IMR-90 (cell line): ENCODE results near the gene OR2T1. TPM values are rescaled to one million over a fixed set of nuclear protein-coding genes. Genes with fewer than 3 reads are reported as not detected.

Experiments used
- ATAC-seq: fragments of 200-7000 bp; cut with Tn5 transposase; 2 replicates; pipeline ENCODE4 v1.9.1; 2020; ENCODE audit warnings: low read depth, mild to moderate bottlenecking, moderate library complexity
- BruUV-seq: library from RNA; stranded (reverse); fragments of 400-500 nt; replicated peaks from 2 replicates; lab custom pipeline; 2021; lab: Mats Ljungman, UMichigan
- CTCF ChIA-PET: fragments of 300-600 bp; formaldehyde crosslinking; extraction: SDS; loops from one replicate; lab custom pipeline; 2021; ENCODE audit warnings: antibody characterized with exemption; lab: Yijun Ruan, JAX
- POLR2A ChIA-PET: fragments of 300-600 bp; sonication (Branson Sonifier 250); formaldehyde crosslinking; loops from one replicate; lab custom pipeline; 2022; ENCODE audit warnings: antibody characterized with exemption; ENCODE audit not compliant: unreplicated experiment; lab: Charles Lee
- DNase-seq: peaks from one replicate; pipeline ENCODE4 v3.0.0; 2013
- H2AFZ ChIP-seq: replicated peaks from 2 replicates; pipeline ENCODE3; 2013; ENCODE audit warnings: low read length, mild to moderate bottlenecking; ENCODE audit not compliant: poor library complexity
- H2AK5ac ChIP-seq: 2 replicates; pipeline ENCODE4 v1.6.1; 2013; ENCODE audit warnings: low read depth, low read length, inconsistent platforms
- H2AK9ac ChIP-seq: replicated peaks from 2 replicates; pipeline ENCODE3; 2013; ENCODE audit warnings: mild to moderate bottlenecking, low read depth, low read length, moderate library complexity; ENCODE audit not compliant: poor library complexity
- H2BK120ac ChIP-seq: 2 replicates; pipeline ENCODE4 v1.6.1; 2013; ENCODE audit warnings: low read depth, low read length, inconsistent platforms
- H2BK15ac ChIP-seq: 3 replicates; pipeline ENCODE4 v1.6.1; 2013; ENCODE audit warnings: low read depth, low read length, inconsistent platforms
- H2BK20ac ChIP-seq: 2 replicates; pipeline ENCODE4 v1.6.1; 2013; ENCODE audit warnings: low read depth, mild to moderate bottlenecking, inconsistent platforms, low read length, moderate library complexity
- H2BK5ac ChIP-seq: 2 replicates; pipeline ENCODE4 v1.6.1; 2013; ENCODE audit warnings: mild to moderate bottlenecking, low read depth, low read length, inconsistent platforms; ENCODE audit not compliant: poor library complexity, severe bottlenecking
- H3K14ac ChIP-seq: replicated peaks from 2 replicates; pipeline ENCODE4 v1.6.1; 2013; ENCODE audit warnings: low read depth, low read length, inconsistent platforms
- H3K18ac ChIP-seq: 2 replicates; pipeline ENCODE4 v1.6.1; 2013; ENCODE audit warnings: low read depth, low read length, control low read depth
- H3K23ac ChIP-seq: 2 replicates; pipeline ENCODE4 v1.6.1; 2013; ENCODE audit warnings: low read depth, low read length, inconsistent platforms
- H3K27ac ChIP-seq: 2 replicates; pipeline ENCODE4 v1.5.1; 2013; ENCODE audit warnings: mild to moderate bottlenecking, control low read depth, low read length; ENCODE audit not compliant: insufficient read depth
- H3K27me3 ChIP-seq: 2 replicates; pipeline ENCODE4 v1.6.1; 2013; ENCODE audit warnings: low read length; ENCODE audit not compliant: control insufficient read depth, insufficient read depth
- H3K36me3 ChIP-seq: 2 replicates; pipeline ENCODE4 v1.6.1; 2013; ENCODE audit warnings: low read length, mixed read lengths; ENCODE audit not compliant: control insufficient read depth, insufficient read depth
- H3K4ac ChIP-seq: 2 replicates; pipeline ENCODE4 v1.6.1; 2013; ENCODE audit warnings: low read depth, low read length, inconsistent platforms
- H3K4me1 ChIP-seq: 2 replicates; pipeline ENCODE4 v1.6.1; 2013; ENCODE audit warnings: low read length, mixed read lengths; ENCODE audit not compliant: control insufficient read depth, insufficient read depth
- H3K4me2 ChIP-seq: 2 replicates; pipeline ENCODE4 v1.6.1; 2013; ENCODE audit warnings: low read depth, mild to moderate bottlenecking, control low read depth, low read length, moderate library complexity
- H3K4me3 ChIP-seq: 2 replicates; pipeline ENCODE4 v1.5.1; 2013; ENCODE audit warnings: low read depth, mild to moderate bottlenecking, control low read depth, low read length, moderate library complexity; ENCODE audit not compliant: insufficient read depth
- H3K56ac ChIP-seq: 2 replicates; pipeline ENCODE4 v1.6.1; 2013; ENCODE audit warnings: low read length, inconsistent platforms; ENCODE audit not compliant: insufficient read depth; ENCODE audit errors: extremely low read depth
- H3K79me1 ChIP-seq, 2 experiments: 2 replicates each; pipeline ENCODE4 v1.6.1; 2013; ENCODE audit warnings: low read length in 2 of 2, inconsistent platforms in 1 of 2, low read depth in 1 of 2
- H3K9ac ChIP-seq: 2 replicates; pipeline ENCODE4 v1.6.1; 2013; ENCODE audit warnings: low read depth, low read length, control low read depth
- H3K9me1 ChIP-seq: 2 replicates; pipeline ENCODE4 v1.6.1; 2013; ENCODE audit warnings: low read length, inconsistent platforms; ENCODE audit not compliant: insufficient read depth
- H3K9me3 ChIP-seq: 2 replicates; pipeline ENCODE4 v1.6.1; 2013; ENCODE audit warnings: low read length; ENCODE audit not compliant: control insufficient read depth, insufficient read depth
- H4K20me1 ChIP-seq: 2 replicates; pipeline ENCODE4 v1.6.1; 2013; ENCODE audit warnings: low read length, inconsistent platforms; ENCODE audit not compliant: insufficient read depth
- H4K5ac ChIP-seq: 2 replicates; pipeline ENCODE4 v1.6.1; 2013; ENCODE audit warnings: mild to moderate bottlenecking, low read depth, low read length, control low read depth
- H4K8ac ChIP-seq, 2 experiments: 2 replicates each; pipeline ENCODE4 v1.6.1; 2013; ENCODE audit warnings: low read depth in 2 of 2, low read length in 2 of 2, control low read depth in 1 of 2, inconsistent platforms in 1 of 2
- H4K91ac ChIP-seq: 2 replicates; pipeline ENCODE4 v1.6.1; 2013; ENCODE audit warnings: low read depth, low read length, inconsistent platforms; ENCODE audit not compliant: insufficient read depth
- CEBPB ChIP-seq: IDR thresholded peaks from 2 replicates; pipeline ENCODE4 v1.6.1; 2012; ENCODE audit warnings: low read depth, low read length, improper control_type of control experiment
- MAFK ChIP-seq: IDR thresholded peaks from 2 replicates; pipeline ENCODE4 v1.6.1; 2012; ENCODE audit warnings: low read depth, low read length, improper control_type of control experiment
- MXI1 ChIP-seq: IDR thresholded peaks from 2 replicates; pipeline ENCODE4 v1.6.1; 2012; ENCODE audit warnings: low read depth, mild to moderate bottlenecking, low read length, moderate library complexity, borderline replicate concordance
- NFE2L2 ChIP-seq: fragments of 150-350 bp; IDR thresholded peaks from 2 replicates; pipeline ENCODE4 v1.6.1; 2016; ENCODE audit warnings: low read depth, mild to moderate bottlenecking, low read length
- RAD21 ChIP-seq: IDR thresholded peaks from 2 replicates; pipeline ENCODE4 v1.6.1; 2012; ENCODE audit warnings: low read length, improper control_type of control experiment
- SMC3 ChIP-seq: fragments of 150-350 bp; IDR thresholded peaks from 2 replicates; pipeline ENCODE4 v1.6.1; 2016; ENCODE audit warnings: low read depth, mild to moderate bottlenecking, antibody characterized with exemption, low read length, moderate library complexity
- WGBS, 2 experiments: methylation state at CpG; one replicate each; pipeline versions ENCODE4 v1.1.5 to v1.1.7; 2013; ENCODE audit warnings: missing lambda C conversion rate in 2 of 2; ENCODE audit not compliant: insufficient read length in 1 of 2; ENCODE audit errors: extremely low coverage in 2 of 2; 5-methylcytosine and 5-hydroxymethylcytosine counted together
- dilution Hi-C: fragments of 300-500 bp; cut with HindIII; formaldehyde crosslinking; loops from one replicate; pipeline ENCODE4 v1.14.3; 2018; ENCODE audit warnings: low sequenced_read_pairs; ENCODE audit not compliant: unreplicated experiment
- in situ Hi-C: fragments of 300-500 bp; cut with MboI; formaldehyde crosslinking; loops from 3 replicates; pipeline ENCODE4 v1.14.3; 2019; ENCODE audit warnings: low sequenced_read_pairs, inconsistent platforms, mixed read lengths
- intact Hi-C: fragments of 100-400 bp; cut with micrococcal nuclease; formaldehyde crosslinking; loops from 2 replicates; pipeline ENCODE4 v1.10.0; 2022
- polyA plus RNA-seq, 3 experiments: library from polyadenylated mRNA; depleted of rRNA; stranded (reverse); fragments of >200 nt; gene quantifications; 2 replicates each; pipeline ENCODE4 v1.2.3, GENCODE V29; 2012; ENCODE audit warnings: low replicate concordance in 1 of 3
- total RNA-seq: library from RNA; depleted of rRNA; stranded (reverse); fragments of >200 nt; gene quantifications from 2 replicates; pipeline ENCODE4 v1.2.3, GENCODE V29; 2012
- TF ChIP-seq, protein P1 (sequence below): conservative IDR thresholded peaks from 2 replicates; pipeline ENCODE4 v1.5.1; 2012; ENCODE audit warnings: mild to moderate bottlenecking, low read depth, low read length, improper control_type of control experiment
- TF ChIP-seq, protein P2 (sequence below): fragments of 150-350 bp; IDR thresholded peaks from 2 replicates; pipeline ENCODE4 v1.6.1; 2017; ENCODE audit warnings: mild to moderate bottlenecking, antibody characterized with exemption, low read length, low read depth

OR2T1 gene
- total and polyA plus RNA-seq, 2 of the 4 experiments (the other 2 are of a cell fraction), result not detected

DNA sequence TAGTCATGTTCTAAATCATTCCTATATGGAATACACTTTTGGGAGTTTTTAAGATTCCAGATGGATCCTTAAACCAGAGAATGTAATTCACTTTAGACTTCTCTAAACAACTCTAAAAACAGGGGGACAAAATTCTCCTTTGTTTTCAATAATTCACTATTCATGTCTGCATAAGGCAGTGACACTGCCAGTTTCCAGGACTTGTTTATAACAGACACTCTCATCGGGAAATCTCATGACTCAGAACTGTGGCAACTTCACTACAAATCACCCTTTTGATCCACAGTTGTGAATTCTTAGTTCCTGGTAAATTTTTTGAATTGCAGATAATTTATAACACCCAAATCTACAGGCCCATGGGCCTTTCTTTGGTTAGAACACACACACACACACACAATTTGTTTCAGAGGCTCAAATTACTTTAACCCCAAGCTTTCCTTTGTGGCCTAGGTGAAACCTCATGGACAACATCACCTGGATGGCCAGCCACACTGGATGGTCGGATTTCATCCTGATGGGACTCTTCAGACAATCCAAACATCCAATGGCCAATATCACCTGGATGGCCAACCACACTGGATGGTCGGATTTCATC lies 41.6 kb upstream of the OR2T1 start, which contains the start of gene OR2T4:
TSS of gene OR2T4 (plus strand) at position 545 of the 595 bp plus-strand sequence. CDS start at position 545, 0 bp downstream.
- Histone ChIP-seq H2BK120ac (no peak within 1 kb of the TSS), H3K36me3 (no peaks in the 10 kb centered on the region), H2BK20ac (no peak within 1 kb of the TSS), H2AK5ac (no peak within 1 kb of the TSS), H2AFZ (no peak within 1 kb of the TSS), H3K14ac (no peak within 1 kb of the TSS), H3K4ac (no peak within 1 kb of the TSS), H3K4me3 (no peak within 1 kb of the TSS), H3K9me1 (no peaks in the 10 kb centered on the region), H4K20me1 (no peaks in the 10 kb centered on the region), H3K4me2 (no peak within 1 kb of the TSS), H4K5ac (no peak within 1 kb of the TSS), H3K18ac (no peak within 1 kb of the TSS), H3K9me3 (peaks cover 17% of the 10 kb centered on the region), H4K8ac (no peak within 1 kb of the TSS), H3K27ac (no peak within 1 kb of the TSS), H3K4me1 (no peaks in the 10 kb centered on the region), H3K9ac (no peak within 1 kb of the TSS), H2BK5ac (no peak within 1 kb of the TSS), H3K56ac (no peak within 1 kb of the TSS), H3K79me1 (no peaks in the 10 kb centered on the region), H4K91ac (no peak within 1 kb of the TSS), H3K27me3 (no peaks in the 10 kb centered on the region), H2AK9ac (no peak within 1 kb of the TSS), H3K23ac (no peak within 1 kb of the TSS), H2BK15ac (no peak within 1 kb of the TSS)
- BruUV-seq, result no TSS peak
- no CpG with 5 or more reads among the region's 3 CpGs for WGBS, 2 experiments
- ATAC-seq, result no peak
- no peak for DNase-seq
- in situ Hi-C loops (no loop called here), dilution Hi-C loops (no loop called here), intact Hi-C loops (no loop called here)
- POLR2A ChIA-PET, result no interaction called here
- CTCF ChIA-PET, result no interaction called here
- TF ChIP-seq MAFK, result no peak
- no peak for TF ChIP-seq SMC3
- TF ChIP-seq, protein P1, sequence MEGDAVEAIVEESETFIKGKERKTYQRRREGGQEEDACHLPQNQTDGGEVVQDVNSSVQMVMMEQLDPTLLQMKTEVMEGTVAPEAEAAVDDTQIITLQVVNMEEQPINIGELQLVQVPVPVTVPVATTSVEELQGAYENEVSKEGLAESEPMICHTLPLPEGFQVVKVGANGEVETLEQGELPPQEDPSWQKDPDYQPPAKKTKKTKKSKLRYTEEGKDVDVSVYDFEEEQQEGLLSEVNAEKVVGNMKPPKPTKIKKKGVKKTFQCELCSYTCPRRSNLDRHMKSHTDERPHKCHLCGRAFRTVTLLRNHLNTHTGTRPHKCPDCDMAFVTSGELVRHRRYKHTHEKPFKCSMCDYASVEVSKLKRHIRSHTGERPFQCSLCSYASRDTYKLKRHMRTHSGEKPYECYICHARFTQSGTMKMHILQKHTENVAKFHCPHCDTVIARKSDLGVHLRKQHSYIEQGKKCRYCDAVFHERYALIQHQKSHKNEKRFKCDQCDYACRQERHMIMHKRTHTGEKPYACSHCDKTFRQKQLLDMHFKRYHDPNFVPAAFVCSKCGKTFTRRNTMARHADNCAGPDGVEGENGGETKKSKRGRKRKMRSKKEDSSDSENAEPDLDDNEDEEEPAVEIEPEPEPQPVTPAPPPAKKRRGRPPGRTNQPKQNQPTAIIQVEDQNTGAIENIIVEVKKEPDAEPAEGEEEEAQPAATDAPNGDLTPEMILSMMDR, result no peak
- no peak for TF ChIP-seq NFE2L2
- no peak for TF ChIP-seq CEBPB
- no peak for TF ChIP-seq MXI1
- no peak for TF ChIP-seq RAD21
- TF ChIP-seq, protein P2, sequence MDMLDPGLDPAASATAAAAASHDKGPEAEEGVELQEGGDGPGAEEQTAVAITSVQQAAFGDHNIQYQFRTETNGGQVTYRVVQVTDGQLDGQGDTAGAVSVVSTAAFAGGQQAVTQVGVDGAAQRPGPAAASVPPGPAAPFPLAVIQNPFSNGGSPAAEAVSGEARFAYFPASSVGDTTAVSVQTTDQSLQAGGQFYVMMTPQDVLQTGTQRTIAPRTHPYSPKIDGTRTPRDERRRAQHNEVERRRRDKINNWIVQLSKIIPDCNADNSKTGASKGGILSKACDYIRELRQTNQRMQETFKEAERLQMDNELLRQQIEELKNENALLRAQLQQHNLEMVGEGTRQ, result no peak
